ENCODE results near the gene FEM1C.

DNA sequence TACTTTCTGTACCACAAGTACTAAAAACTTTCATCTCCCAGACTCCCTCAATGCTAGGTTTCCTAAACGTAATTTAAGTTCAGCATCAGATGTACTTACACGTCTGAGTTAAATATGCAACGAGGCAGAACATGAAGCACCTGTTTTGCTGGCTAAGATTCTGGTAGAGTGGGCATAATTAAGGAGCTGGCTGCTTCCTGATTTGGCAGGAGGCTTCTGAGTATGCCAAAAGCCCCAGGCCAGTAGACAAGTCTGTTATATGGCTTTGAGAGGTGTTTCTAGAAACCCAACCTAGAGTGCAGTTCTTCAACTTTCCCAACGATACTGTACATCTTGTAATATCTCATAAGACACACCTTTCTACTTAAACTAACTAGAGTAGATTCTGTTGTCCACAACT is 44.1 kb upstream of the FEM1C start:
- TF ChIP-seq, protein P1, sequence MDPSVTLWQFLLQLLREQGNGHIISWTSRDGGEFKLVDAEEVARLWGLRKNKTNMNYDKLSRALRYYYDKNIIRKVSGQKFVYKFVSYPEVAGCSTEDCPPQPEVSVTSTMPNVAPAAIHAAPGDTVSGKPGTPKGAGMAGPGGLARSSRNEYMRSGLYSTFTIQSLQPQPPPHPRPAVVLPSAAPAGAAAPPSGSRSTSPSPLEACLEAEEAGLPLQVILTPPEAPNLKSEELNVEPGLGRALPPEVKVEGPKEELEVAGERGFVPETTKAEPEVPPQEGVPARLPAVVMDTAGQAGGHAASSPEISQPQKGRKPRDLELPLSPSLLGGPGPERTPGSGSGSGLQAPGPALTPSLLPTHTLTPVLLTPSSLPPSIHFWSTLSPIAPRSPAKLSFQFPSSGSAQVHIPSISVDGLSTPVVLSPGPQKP (IDR thresholded peaks at IDR 0.05; ENCODE audit: borderline replicate concordance, low read depth, low read length), result no peak
- TF ChIP-seq MAZ (IDR thresholded peaks at IDR 0.05; ENCODE audit: borderline replicate concordance, low read depth, low read length) (no peak), RFX5 (IDR thresholded peaks at IDR 0.05; ENCODE audit: low read depth, low read length) (no peak), BHLHE40 (IDR thresholded peaks at IDR 0.05; ENCODE audit: low read depth, low read length) (no peak), CEBPB (IDR thresholded peaks at IDR 0.05; ENCODE audit: low read depth, low read length) (no peak), CHD1 (IDR thresholded peaks at IDR 0.05; ENCODE audit: low read depth, low read length) (no peak), POLR2A (IDR thresholded peaks at IDR 0.05; ENCODE audit: low read depth, low read length) (no peak), MXI1 (IDR thresholded peaks at IDR 0.05; ENCODE audit: borderline replicate concordance, low read depth, low read length) (no peak), MAFK (IDR thresholded peaks at IDR 0.05; ENCODE audit: low read depth, low read length) (no peak), RAD21 (IDR thresholded peaks at IDR 0.05; ENCODE audit: low read length) (no peak), NFE2L2 (IDR thresholded peaks at IDR 0.05; ENCODE audit: low read depth, low read length) (no peak)
- TF ChIP-seq, protein P2, sequence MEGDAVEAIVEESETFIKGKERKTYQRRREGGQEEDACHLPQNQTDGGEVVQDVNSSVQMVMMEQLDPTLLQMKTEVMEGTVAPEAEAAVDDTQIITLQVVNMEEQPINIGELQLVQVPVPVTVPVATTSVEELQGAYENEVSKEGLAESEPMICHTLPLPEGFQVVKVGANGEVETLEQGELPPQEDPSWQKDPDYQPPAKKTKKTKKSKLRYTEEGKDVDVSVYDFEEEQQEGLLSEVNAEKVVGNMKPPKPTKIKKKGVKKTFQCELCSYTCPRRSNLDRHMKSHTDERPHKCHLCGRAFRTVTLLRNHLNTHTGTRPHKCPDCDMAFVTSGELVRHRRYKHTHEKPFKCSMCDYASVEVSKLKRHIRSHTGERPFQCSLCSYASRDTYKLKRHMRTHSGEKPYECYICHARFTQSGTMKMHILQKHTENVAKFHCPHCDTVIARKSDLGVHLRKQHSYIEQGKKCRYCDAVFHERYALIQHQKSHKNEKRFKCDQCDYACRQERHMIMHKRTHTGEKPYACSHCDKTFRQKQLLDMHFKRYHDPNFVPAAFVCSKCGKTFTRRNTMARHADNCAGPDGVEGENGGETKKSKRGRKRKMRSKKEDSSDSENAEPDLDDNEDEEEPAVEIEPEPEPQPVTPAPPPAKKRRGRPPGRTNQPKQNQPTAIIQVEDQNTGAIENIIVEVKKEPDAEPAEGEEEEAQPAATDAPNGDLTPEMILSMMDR (conservative IDR thresholded peaks at IDR 0.05; ENCODE audit: low read depth, low read length), result no peak
